HCT116 (cell line): ENCODE measurements around the gene TTC33. TPM values are rescaled to one million over a fixed set of nuclear protein-coding genes. Genes with fewer than 3 reads are reported as not detected.

Experiments
- ATAC-seq: fragments of 200-7000 bp; cut with Tn5 transposase; 2 replicates; pipeline ENCODE4 v1.9.1; 2020; ENCODE audit warnings: mild to moderate bottlenecking, moderate library complexity
- BruUV-seq: library from RNA; stranded (reverse); fragments of 400-500 nt; replicated peaks from 2 replicates; lab custom pipeline; 2021; lab: Mats Ljungman, UMichigan
- CTCF ChIA-PET: fragments of 300-600 bp; sonication (Branson Sonifier 250); formaldehyde crosslinking; loops from one replicate; lab custom pipeline; 2021; ENCODE audit warnings: antibody characterized with exemption; lab: Charles Lee
- POLR2A ChIA-PET: fragments of 300-600, 350-600 bp; sonication (Branson Sonifier 250); formaldehyde crosslinking; loops from one replicate; lab custom pipeline; 2021; ENCODE audit warnings: antibody characterized with exemption; lab: Charles Lee
- RAD21 ChIA-PET, 2 experiments: fragments of 300-600 bp; sonication (Branson Sonifier 250); formaldehyde crosslinking; loops; one replicate each; lab custom pipeline; 2023; ENCODE audit warnings: low total read pairs in 2 of 2; ENCODE audit not compliant: uncharacterized antibody in 2 of 2, unreplicated experiment in 2 of 2, low non-redundant PET in 1 of 2; lab: Charles Lee
- DNase-seq: peaks from one replicate; pipeline ENCODE4 v3.0.0-alpha.2; 2010; ENCODE audit warnings: low read depth, low spot score
- H2AFZ ChIP-seq: fragments of 200-600 bp; shearing (Covaris generic), sonication (generic); 2 replicates; pipeline ENCODE4 v1.6.1; 2017; ENCODE audit warnings: low read depth, mixed run types, mixed read lengths, antibody characterized with exemption, low read length; ENCODE audit not compliant: poor library complexity, severe bottlenecking
- H3K27ac ChIP-seq: 2 replicates; pipeline ENCODE4 v1.5.1; 2012; ENCODE audit warnings: low read depth, low read length
- H3K27me3 ChIP-seq: fragments of 200-600 bp; sonication (generic); 2 replicates; pipeline ENCODE4 v1.6.1; 2016; ENCODE audit warnings: mixed run types, low read length, mixed read lengths; ENCODE audit not compliant: insufficient read depth
- H3K36me3 ChIP-seq, 2 experiments: fragments of 200-500 bp in 1 of 2; fragments of 200-600 bp in 1 of 2; sonication (Bioruptor generic) in 1 of 2; sonication (generic) in 1 of 2; 2 replicates each; pipeline versions ENCODE4 v1.5.1 to v1.6.1; 2014 to 2016; ENCODE audit warnings: low read length in 2 of 2, inconsistent platforms in 1 of 2, mixed read lengths in 1 of 2, mixed run types in 1 of 2; ENCODE audit not compliant: insufficient read depth in 2 of 2, control insufficient read depth in 1 of 2
- H3K4me1 ChIP-seq, 2 experiments: fragments of 200-600 bp in 1 of 2; sonication (generic) in 1 of 2; 2 replicates each; pipeline versions ENCODE4 v1.5.1 to v1.6.1; 2012 to 2017; ENCODE audit warnings: low read length in 2 of 2, inconsistent platforms in 1 of 2, mild to moderate bottlenecking in 1 of 2, mixed read lengths in 1 of 2, mixed run types in 1 of 2, moderate library complexity in 1 of 2; ENCODE audit not compliant: insufficient read depth in 2 of 2, control insufficient read depth in 1 of 2
- H3K4me2 ChIP-seq: fragments of 200-600 bp; sonication (generic); 2 replicates; pipeline ENCODE4 v1.6.1; 2017; ENCODE audit warnings: mixed run types, low read length, mixed read lengths
- H3K4me3 ChIP-seq, 2 experiments: fragments of 200-600 bp in 1 of 2; sonication (generic) in 1 of 2; replicated peaks in 1 of 2; 2 replicates each; pipeline ENCODE4 v1.5.1; 2011 to 2016; ENCODE audit warnings: low read length in 2 of 2, control low read depth in 1 of 2, low read depth in 1 of 2, mild to moderate bottlenecking in 1 of 2, mixed read lengths in 1 of 2, mixed run types in 1 of 2
- H3K79me2 ChIP-seq: fragments of 200-600 bp; sonication (generic); 2 replicates; pipeline ENCODE4 v1.6.1; 2017; ENCODE audit warnings: mild to moderate bottlenecking, mixed run types, low read length, moderate library complexity, mixed read lengths; ENCODE audit not compliant: insufficient read depth
- H3K9ac ChIP-seq: fragments of 200-600 bp; sonication (generic); 2 replicates; pipeline ENCODE4 v1.6.1; 2016; ENCODE audit warnings: low read length, mixed read lengths
- H3K9me2 ChIP-seq: fragments of 200-600 bp; sonication (generic), shearing (Covaris generic); 2 replicates; pipeline ENCODE4 v1.6.1; 2017; ENCODE audit warnings: mixed run types, mild to moderate bottlenecking, moderate library complexity; ENCODE audit not compliant: insufficient read depth
- H3K9me3 ChIP-seq, 2 experiments: fragments of 200-500 bp in 1 of 2; fragments of 200-600 bp in 1 of 2; sonication (Bioruptor generic) in 1 of 2; sonication (generic) in 1 of 2; 2 replicates each; pipeline ENCODE4 v1.6.1; 2014 to 2017; ENCODE audit warnings: low read length in 2 of 2, mixed read lengths in 2 of 2, inconsistent platforms in 1 of 2, low read depth in 1 of 2, mild to moderate bottlenecking in 1 of 2, mixed run types in 1 of 2, moderate library complexity in 1 of 2; ENCODE audit not compliant: control insufficient read depth in 1 of 2, insufficient read depth in 1 of 2
- H4K20me1 ChIP-seq: fragments of 200-600 bp; sonication (generic), shearing (Covaris generic); 2 replicates; pipeline ENCODE4 v1.6.1; 2017; ENCODE audit warnings: mixed run types, mild to moderate bottlenecking, moderate library complexity; ENCODE audit not compliant: insufficient read depth
- EGR1 ChIP-seq: IDR thresholded peaks from 2 replicates; pipeline ENCODE4 v1.6.1; 2012; ENCODE audit warnings: low read depth
- ELF1 ChIP-seq: IDR thresholded peaks from 2 replicates; pipeline ENCODE4 v1.6.1; 2012; ENCODE audit warnings: low read depth, borderline replicate concordance
- EZH2 ChIP-seq: fragments of 200-600 bp; sonication (generic); IDR thresholded peaks from 2 replicates; pipeline ENCODE4 v1.6.1; 2017; ENCODE audit warnings: antibody characterized with exemption, mixed run types
- FOSL1 ChIP-seq: IDR thresholded peaks from 2 replicates; pipeline ENCODE4 v1.6.1; 2012; ENCODE audit warnings: low read depth
- POLR2A ChIP-seq: IDR thresholded peaks from 2 replicates; pipeline ENCODE4 v1.7.0; 2011; ENCODE audit warnings: borderline replicate concordance; ENCODE audit not compliant: insufficient read depth, insufficient read length; ENCODE audit errors: extremely low read depth
- RAD21 ChIP-seq: IDR thresholded peaks from 2 replicates; pipeline ENCODE4 v1.6.1; 2012; ENCODE audit warnings: low read depth, mild to moderate bottlenecking
- TCF7L2 ChIP-seq: IDR thresholded peaks from 2 replicates; pipeline ENCODE4 v1.7.0; 2011; ENCODE audit warnings: borderline replicate concordance, inconsistent platforms; ENCODE audit not compliant: insufficient read depth, insufficient read length; ENCODE audit errors: extremely low read depth
- YY1 ChIP-seq: IDR thresholded peaks from 2 replicates; pipeline ENCODE4 v1.6.1; 2011; ENCODE audit warnings: low read length, low read depth, moderate library complexity, mild to moderate bottlenecking; ENCODE audit not compliant: insufficient replicate concordance; ENCODE audit errors: extremely low read depth
- ZNF274 ChIP-seq: fragments of 200-500 bp; sonication (Bioruptor generic); IDR thresholded peaks from 2 replicates; pipeline ENCODE4 v1.6.1; 2014; ENCODE audit warnings: mild to moderate bottlenecking, low read depth, low read length, inconsistent platforms
- intact Hi-C: fragments of 100-400 bp; cut with micrococcal nuclease; formaldehyde crosslinking; loops from 2 replicates; pipeline ENCODE4 v1.10.0; 2022
- total RNA-seq: library from RNA; stranded (reverse); gene quantifications from one replicate; pipeline ENCODE4 v1.2.1, GENCODE V29; 2021; ENCODE audit not compliant: unreplicated experiment
- TF ChIP-seq, protein P1 (sequence below): IDR thresholded peaks from 2 replicates; pipeline ENCODE4 v1.6.1; 2012; ENCODE audit warnings: low read depth

Gene TTC33
- total RNA-seq, 1 experiment from 2014 or later: 14.5 TPM

DNA sequence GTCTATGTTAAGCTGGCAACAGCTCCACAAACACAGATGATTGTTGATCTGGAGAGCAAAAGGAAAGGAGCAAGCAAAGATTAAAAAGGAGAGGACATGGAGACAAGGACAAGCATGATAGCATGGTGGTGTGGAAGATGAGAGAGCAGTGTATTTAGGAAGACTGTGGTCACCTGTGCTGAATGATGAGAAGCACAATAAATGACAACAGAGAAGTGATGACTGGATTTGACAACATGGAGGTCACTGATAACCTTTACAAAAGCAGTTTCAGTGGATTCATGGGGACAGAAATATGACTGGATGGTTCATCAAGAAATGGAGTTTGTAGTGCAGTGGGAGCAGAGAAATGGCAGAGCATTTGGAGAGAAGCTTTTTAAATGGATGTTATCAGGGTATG is 20.2 kb downstream of the TTC33 start:
- Histone ChIP-seq H3K4me3 (no peak overlapping the region), H3K4me1 (peaks cover 0 to 17% of the 10 kb centered on the region in 2 experiments; a peak in 1 of 4 replicates), H3K27me3 (no peaks in the 10 kb centered on the region), H3K9me2 (no peaks in the 10 kb centered on the region), H3K4me2 (peak overlapping the region; percentile 31; the same call in 1 of the 2 replicates), H3K9me3 (no peaks in the 10 kb centered on the region), H3K79me2 (no peaks in the 10 kb centered on the region), H3K36me3 (no peaks in the 10 kb centered on the region), H4K20me1 (no peaks in the 10 kb centered on the region), H3K9ac (no peak overlapping the region), H2AFZ (no peak overlapping the region), H3K27ac (no peak overlapping the region)
- POLR2A ChIA-PET: no interaction called here
- BruUV-seq: no TSS peak
- intact Hi-C loops: loop anchor here (1.0 to 10.0 kb wide), 5 partner anchors 47 to 1521 kb away; partner anchors contain the start of gene FYB1
- CTCF ChIA-PET: interaction anchor here (1.0 kb wide), 2 partner anchors 20 to 1158 kb away, joined by 3 to 4 read pairs; no protein-coding TSS in a partner anchor
- TF ChIP-seq RAD21 (no peak), ZNF274 (no peak), EGR1 (no peak), FOSL1 (no peak), POLR2A (no peak), ELF1 (no peak), YY1 (no peak), EZH2 (no peak), TCF7L2 (no peak)
- TF ChIP-seq, protein P1, sequence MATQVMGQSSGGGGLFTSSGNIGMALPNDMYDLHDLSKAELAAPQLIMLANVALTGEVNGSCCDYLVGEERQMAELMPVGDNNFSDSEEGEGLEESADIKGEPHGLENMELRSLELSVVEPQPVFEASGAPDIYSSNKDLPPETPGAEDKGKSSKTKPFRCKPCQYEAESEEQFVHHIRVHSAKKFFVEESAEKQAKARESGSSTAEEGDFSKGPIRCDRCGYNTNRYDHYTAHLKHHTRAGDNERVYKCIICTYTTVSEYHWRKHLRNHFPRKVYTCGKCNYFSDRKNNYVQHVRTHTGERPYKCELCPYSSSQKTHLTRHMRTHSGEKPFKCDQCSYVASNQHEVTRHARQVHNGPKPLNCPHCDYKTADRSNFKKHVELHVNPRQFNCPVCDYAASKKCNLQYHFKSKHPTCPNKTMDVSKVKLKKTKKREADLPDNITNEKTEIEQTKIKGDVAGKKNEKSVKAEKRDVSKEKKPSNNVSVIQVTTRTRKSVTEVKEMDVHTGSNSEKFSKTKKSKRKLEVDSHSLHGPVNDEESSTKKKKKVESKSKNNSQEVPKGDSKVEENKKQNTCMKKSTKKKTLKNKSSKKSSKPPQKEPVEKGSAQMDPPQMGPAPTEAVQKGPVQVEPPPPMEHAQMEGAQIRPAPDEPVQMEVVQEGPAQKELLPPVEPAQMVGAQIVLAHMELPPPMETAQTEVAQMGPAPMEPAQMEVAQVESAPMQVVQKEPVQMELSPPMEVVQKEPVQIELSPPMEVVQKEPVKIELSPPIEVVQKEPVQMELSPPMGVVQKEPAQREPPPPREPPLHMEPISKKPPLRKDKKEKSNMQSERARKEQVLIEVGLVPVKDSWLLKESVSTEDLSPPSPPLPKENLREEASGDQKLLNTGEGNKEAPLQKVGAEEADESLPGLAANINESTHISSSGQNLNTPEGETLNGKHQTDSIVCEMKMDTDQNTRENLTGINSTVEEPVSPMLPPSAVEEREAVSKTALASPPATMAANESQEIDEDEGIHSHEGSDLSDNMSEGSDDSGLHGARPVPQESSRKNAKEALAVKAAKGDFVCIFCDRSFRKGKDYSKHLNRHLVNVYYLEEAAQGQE: no peak
- ATAC-seq (no peak), DNase-seq (no peak)
- RAD21 ChIA-PET: no interaction called here
